ENCODE results near the gene SPATA20. TPM values are rescaled to one million over a fixed set of nuclear protein-coding genes. Genes with fewer than 3 reads are reported as not detected.

The SPATA20 gene
- total and polyA plus RNA-seq, 4 donors = 31.5 to 45.9 (median 44.0) TPM

- H3K36me3 ChIP-seq (ENCODE audit: control insufficient read depth, insufficient read depth, low read length) = peaks cover 19% of the 10 kb centered on the region
- no peak overlapping the region for H3K4me3 ChIP-seq (ENCODE audit: low read depth, low read length)
- no peak for DNase-seq (ENCODE audit: low read depth in 4 of 6, low spot score in 6 of 6)
- peaks cover 47% of the 10 kb centered on the region for H3K4me1 ChIP-seq (ENCODE audit: control insufficient read depth, insufficient read depth, low read length)
- no peaks in the 10 kb centered on the region for H3K27me3 ChIP-seq (ENCODE audit: control insufficient read depth, insufficient read depth, low read length)
- H3K27ac ChIP-seq (ENCODE audit: low read depth, low read length) = no peak overlapping the region
- no peaks in the 10 kb centered on the region for H3K9me3 ChIP-seq (ENCODE audit: control insufficient read depth, insufficient read depth, low read length)
- 83% methylated on average over 7 of the region's 7 CpGs for WGBS (ENCODE audit: insufficient coverage)
Measured at GRCh38 chr17:50544516-50544915, 2.5 kb upstream of the SPATA20 start.

GRCh38 chr17:50545311-50545710 lies 1.7 kb upstream of the SPATA20 start:
- no peak overlapping the region for H3K4me3 ChIP-seq (ENCODE audit: low read depth, low read length)
- DNase-seq (ENCODE audit: low read depth in 4 of 6, low spot score in 6 of 6) = no peak
- H3K27ac ChIP-seq (ENCODE audit: low read depth, low read length) = no peak overlapping the region
- H3K27me3 ChIP-seq (ENCODE audit: control insufficient read depth, insufficient read depth, low read length) = no peaks in the 10 kb centered on the region
- no peaks in the 10 kb centered on the region for H3K9me3 ChIP-seq (ENCODE audit: control insufficient read depth, insufficient read depth, low read length)
- H3K36me3 ChIP-seq (ENCODE audit: control insufficient read depth, insufficient read depth, low read length) = peaks cover 23% of the 10 kb centered on the region
- peaks cover 47% of the 10 kb centered on the region for H3K4me1 ChIP-seq (ENCODE audit: control insufficient read depth, insufficient read depth, low read length)
- WGBS (ENCODE audit: insufficient coverage) = 54% methylated on average over 8 of the region's 8 CpGs

GRCh38 chr17:50546701-50547034 lies 306 bp upstream of the SPATA20 start:
- H3K4me3 ChIP-seq (ENCODE audit: low read depth, low read length) = no peak overlapping the region
- no peaks in the 10 kb centered on the region for H3K9me3 ChIP-seq (ENCODE audit: control insufficient read depth, insufficient read depth, low read length)
- H3K4me1 ChIP-seq (ENCODE audit: control insufficient read depth, insufficient read depth, low read length) = peaks cover 50% of the 10 kb centered on the region
- WGBS (ENCODE audit: insufficient coverage) = 61% methylated on average over 3 of the region's 4 CpGs
- H3K27ac ChIP-seq (ENCODE audit: low read depth, low read length) = no peak overlapping the region
- H3K27me3 ChIP-seq (ENCODE audit: control insufficient read depth, insufficient read depth, low read length) = no peaks in the 10 kb centered on the region
- DNase-seq (ENCODE audit: low read depth in 4 of 6, low spot score in 6 of 6) = no peak
- H3K36me3 ChIP-seq (ENCODE audit: control insufficient read depth, insufficient read depth, low read length) = peaks cover 34% of the 10 kb centered on the region

- peaks cover 45% of the 10 kb centered on the region for H3K4me1 ChIP-seq (ENCODE audit: control insufficient read depth, insufficient read depth, low read length)
Measured at GRCh38 chr17:50547736-50548083, 736 bp downstream of the SPATA20 start.

GRCh38 chr17:50548831-50549230 lies 1.9 kb downstream of the SPATA20 start:
- WGBS (ENCODE audit: insufficient coverage) = 96% methylated on average over 10 of the region's 18 CpGs

More at GRCh38 chr17:50547736-50548083, 736 bp downstream of the SPATA20 start:
- peak overlapping the region; percentile 37 for H3K4me3 ChIP-seq (ENCODE audit: low read depth, low read length)
- WGBS (ENCODE audit: insufficient coverage) = 90% methylated on average over 2 of the region's 5 CpGs
- no peak for DNase-seq (ENCODE audit: low read depth in 4 of 6, low spot score in 6 of 6)
- H3K9me3 ChIP-seq (ENCODE audit: control insufficient read depth, insufficient read depth, low read length) = no peaks in the 10 kb centered on the region
- H3K27ac ChIP-seq (ENCODE audit: low read depth, low read length) = no peak overlapping the region
- H3K27me3 ChIP-seq (ENCODE audit: control insufficient read depth, insufficient read depth, low read length) = no peaks in the 10 kb centered on the region
- H3K36me3 ChIP-seq (ENCODE audit: control insufficient read depth, insufficient read depth, low read length) = peaks cover 39% of the 10 kb centered on the region

GRCh38 chr17:50549256-50549941 lies 2.4 kb downstream of the SPATA20 start:
- no peak for DNase-seq (ENCODE audit: low read depth in 4 of 6, low spot score in 6 of 6)
- Histone ChIP-seq H3K9me3 (ENCODE audit: control insufficient read depth, insufficient read depth, low read length) (no peaks in the 10 kb centered on the region), H3K27ac (ENCODE audit: low read depth, low read length) (no peak overlapping the region), H3K27me3 (ENCODE audit: control insufficient read depth, insufficient read depth, low read length) (no peaks in the 10 kb centered on the region), H3K4me3 (ENCODE audit: low read depth, low read length) (no peak overlapping the region), H3K4me1 (ENCODE audit: control insufficient read depth, insufficient read depth, low read length) (peaks cover 42% of the 10 kb centered on the region), H3K36me3 (ENCODE audit: control insufficient read depth, insufficient read depth, low read length) (peaks cover 44% of the 10 kb centered on the region)
- 84% methylated on average over 19 of the region's 19 CpGs for WGBS (ENCODE audit: insufficient coverage)

More at GRCh38 chr17:50548831-50549230, 1.9 kb downstream of the SPATA20 start:
- H3K27me3 ChIP-seq (ENCODE audit: control insufficient read depth, insufficient read depth, low read length) = no peaks in the 10 kb centered on the region
- H3K36me3 ChIP-seq (ENCODE audit: control insufficient read depth, insufficient read depth, low read length) = peaks cover 39% of the 10 kb centered on the region
- no peak overlapping the region for H3K4me3 ChIP-seq (ENCODE audit: low read depth, low read length)
- DNase-seq (ENCODE audit: low read depth in 4 of 6, low spot score in 6 of 6) = no peak
- peaks cover 39% of the 10 kb centered on the region for H3K4me1 ChIP-seq (ENCODE audit: control insufficient read depth, insufficient read depth, low read length)
- no peaks in the 10 kb centered on the region for H3K9me3 ChIP-seq (ENCODE audit: control insufficient read depth, insufficient read depth, low read length)
- H3K27ac ChIP-seq (ENCODE audit: low read depth, low read length) = no peak overlapping the region

GRCh38 chr17:50549969-50550368 lies 3.0 kb downstream of the SPATA20 start:
- WGBS (ENCODE audit: insufficient coverage) = 92% methylated on average over 10 of the region's 11 CpGs
- Histone ChIP-seq H3K36me3 (ENCODE audit: control insufficient read depth, insufficient read depth, low read length) (peaks cover 45% of the 10 kb centered on the region), H3K27me3 (ENCODE audit: control insufficient read depth, insufficient read depth, low read length) (no peaks in the 10 kb centered on the region), H3K4me3 (ENCODE audit: low read depth, low read length) (no peak overlapping the region), H3K27ac (ENCODE audit: low read depth, low read length) (no peak overlapping the region), H3K9me3 (ENCODE audit: control insufficient read depth, insufficient read depth, low read length) (no peaks in the 10 kb centered on the region), H3K4me1 (ENCODE audit: control insufficient read depth, insufficient read depth, low read length) (peaks cover 42% of the 10 kb centered on the region)
- no peak for DNase-seq (ENCODE audit: low read depth in 4 of 6, low spot score in 6 of 6)

- DNase-seq (ENCODE audit: low read depth in 4 of 6, low spot score in 6 of 6) = peak in 2 of 6 donors; percentile 91 to 95
- 39% methylated on average over 26 of the region's 32 CpGs for WGBS (ENCODE audit: insufficient coverage)
- H3K27me3 ChIP-seq (ENCODE audit: control insufficient read depth, insufficient read depth, low read length) = no peaks in the 10 kb centered on the region
- no peaks in the 10 kb centered on the region for H3K9me3 ChIP-seq (ENCODE audit: control insufficient read depth, insufficient read depth, low read length)
- H3K4me1 ChIP-seq (ENCODE audit: control insufficient read depth, insufficient read depth, low read length) = peaks cover 50% of the 10 kb centered on the region
- no peak overlapping the region for H3K4me3 ChIP-seq (ENCODE audit: low read depth, low read length)
- peaks cover 54% of the 10 kb centered on the region for H3K36me3 ChIP-seq (ENCODE audit: control insufficient read depth, insufficient read depth, low read length)
- H3K27ac ChIP-seq (ENCODE audit: low read depth, low read length) = no peak overlapping the region
Measured at GRCh38 chr17:50550661-50551432, 3.9 kb downstream of the SPATA20 start.

- Histone ChIP-seq H3K4me3 (ENCODE audit: low read depth, low read length) (no peak overlapping the region), H3K36me3 (ENCODE audit: control insufficient read depth, insufficient read depth, low read length) (peaks cover 55% of the 10 kb centered on the region), H3K27ac (ENCODE audit: low read depth, low read length) (no peak overlapping the region), H3K9me3 (ENCODE audit: control insufficient read depth, insufficient read depth, low read length) (no peaks in the 10 kb centered on the region), H3K4me1 (ENCODE audit: control insufficient read depth, insufficient read depth, low read length) (peaks cover 56% of the 10 kb centered on the region), H3K27me3 (ENCODE audit: control insufficient read depth, insufficient read depth, low read length) (no peaks in the 10 kb centered on the region)
- DNase-seq (ENCODE audit: low read depth in 4 of 6, low spot score in 6 of 6) = no peak
- 92% methylated on average over 8 of the region's 8 CpGs for WGBS (ENCODE audit: insufficient coverage)
Measured at GRCh38 chr17:50551433-50551815, 4.5 kb downstream of the SPATA20 start.

GRCh38 chr17:50551884-50552283 lies 4.9 kb downstream of the SPATA20 start:
- no peak for DNase-seq (ENCODE audit: low read depth in 4 of 6, low spot score in 6 of 6)

More at GRCh38 chr17:50551884-50552283, 4.9 kb downstream of the SPATA20 start:
- WGBS (ENCODE audit: insufficient coverage) = 95% methylated on average over 12 of the region's 12 CpGs
- H3K4me1 ChIP-seq (ENCODE audit: control insufficient read depth, insufficient read depth, low read length) = peaks cover 57% of the 10 kb centered on the region
- H3K27ac ChIP-seq (ENCODE audit: low read depth, low read length) = no peak overlapping the region
- H3K36me3 ChIP-seq (ENCODE audit: control insufficient read depth, insufficient read depth, low read length) = peaks cover 60% of the 10 kb centered on the region
- no peaks in the 10 kb centered on the region for H3K9me3 ChIP-seq (ENCODE audit: control insufficient read depth, insufficient read depth, low read length)
- no peaks in the 10 kb centered on the region for H3K27me3 ChIP-seq (ENCODE audit: control insufficient read depth, insufficient read depth, low read length)
- H3K4me3 ChIP-seq (ENCODE audit: low read depth, low read length) = no peak overlapping the region

Data from spinal cord (tissue), 10 donors.